Neural cell (in vitro differentiated cells): ENCODE measurements around the gene ADGRL3.

ENCODE experiments used
- CTCF ChIP-seq: fragments of 450-650 bp; IDR thresholded peaks from 2 replicates; pipeline ENCODE4 v1.5.1; 2014; ENCODE audit warnings: antibody characterized with exemption, mild to moderate bottlenecking, moderate library complexity; ENCODE audit not compliant: poor library complexity, severe bottlenecking
- EP300 ChIP-seq: fragments of 450-650 bp; conservative IDR thresholded peaks from 2 replicates; pipeline ENCODE4 v1.6.1; 2014; ENCODE audit warnings: antibody characterized with exemption, mild to moderate bottlenecking, moderate library complexity; ENCODE audit not compliant: poor library complexity, severe bottlenecking
- RAD21 ChIP-seq: fragments of 450-650 bp; conservative IDR thresholded peaks from 2 replicates; pipeline ENCODE4 v1.6.1; 2014; ENCODE audit warnings: antibody characterized with exemption, mild to moderate bottlenecking, moderate library complexity
- REST ChIP-seq: IDR thresholded peaks from 2 replicates; pipeline ENCODE4 v1.6.1; 2012; ENCODE audit warnings: borderline replicate concordance

GRCh38 chr4:61583696-61584095 is 383.6 kb downstream of the ADGRL3 start:
- TF ChIP-seq CTCF = no peak
- no peak for TF ChIP-seq EP300
- no peak for TF ChIP-seq RAD21
- no peak for TF ChIP-seq REST
